ENCODE measurements around the gene WNT2B.

WNT2B gene

DNA sequence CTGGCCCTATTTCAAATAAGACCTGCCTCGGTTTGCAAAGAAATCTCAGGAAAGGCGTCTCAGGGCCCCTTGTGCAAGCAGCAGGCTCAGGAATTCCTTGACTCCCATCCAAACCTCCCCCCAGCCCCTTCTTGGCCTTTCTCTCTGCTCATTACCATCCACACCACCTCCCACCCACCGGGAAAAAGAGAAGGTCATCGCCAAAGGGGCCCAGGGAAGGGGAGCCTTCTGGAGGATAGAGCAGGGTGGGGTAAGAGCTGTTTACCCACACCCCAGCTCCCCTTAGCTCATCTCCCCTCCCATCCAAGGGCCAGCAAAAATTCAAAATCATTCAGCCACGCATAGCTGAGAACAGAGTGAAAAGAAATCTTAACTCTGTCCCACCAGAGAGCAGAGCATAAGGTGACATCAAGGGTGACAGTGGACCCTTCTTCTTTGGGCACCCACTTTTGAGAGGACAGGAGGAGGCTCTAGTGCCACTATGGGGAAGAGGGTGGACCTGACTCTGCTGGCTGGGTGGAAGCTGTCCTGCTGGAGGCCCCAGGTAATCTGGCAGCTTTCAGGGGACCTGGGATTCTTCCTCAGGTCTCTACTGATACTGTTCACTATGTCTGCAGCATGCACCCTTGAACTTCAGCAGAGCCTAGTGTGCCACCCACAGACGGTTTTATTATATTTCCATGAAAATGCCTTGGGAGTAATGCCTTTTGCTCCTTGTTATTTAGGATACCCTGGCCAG is 3.9 kb upstream of the WNT2B start:
- in situ Hi-C loops (cut with MboI; ENCODE audit: low sequenced_read_pairs): no loop called here

GRCh38 chr1:112505400-112505785 is 3.4 kb upstream of the WNT2B start:
- in situ Hi-C loops (cut with MboI; ENCODE audit: low sequenced_read_pairs): no loop called here

- in situ Hi-C loops (cut with MboI; ENCODE audit: low sequenced_read_pairs): no loop called here
These were observed 2.9 kb upstream of the WNT2B start for GRCh38 chr1:112505878-112506277.

DNA sequence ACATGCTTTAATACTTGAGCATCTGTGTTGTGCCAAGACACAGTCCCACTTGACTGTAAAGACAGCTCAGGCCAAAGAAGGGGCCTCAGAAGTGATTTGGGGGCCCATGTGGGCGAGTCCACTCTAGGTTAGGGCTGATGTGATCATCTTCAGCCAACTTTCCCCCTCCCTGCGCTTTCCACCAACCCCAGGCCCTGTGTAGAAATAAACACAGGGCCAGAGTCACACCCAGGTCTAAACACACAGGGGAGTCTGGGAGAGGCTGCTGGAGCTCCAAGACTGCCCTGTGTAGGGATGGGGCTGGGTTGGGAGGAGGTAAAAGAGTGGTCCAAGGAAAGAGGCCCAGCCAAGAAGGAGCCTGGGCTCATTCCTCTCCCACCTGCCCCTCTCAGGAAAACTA is 2.5 kb upstream of the WNT2B start:
- in situ Hi-C loops (cut with MboI; ENCODE audit: low sequenced_read_pairs): no loop called here

- in situ Hi-C loops (cut with MboI; ENCODE audit: low sequenced_read_pairs): no loop called here
These were observed 2.0 kb upstream of the WNT2B start for GRCh38 chr1:112506731-112507130.

- in situ Hi-C loops (cut with MboI; ENCODE audit: low sequenced_read_pairs): no loop called here
These were observed 1.4 kb upstream of the WNT2B start for GRCh38 chr1:112507336-112507735.

GRCh38 chr1:112507921-112508277 is 866 bp upstream of the WNT2B start:
- in situ Hi-C loops (cut with MboI; ENCODE audit: low sequenced_read_pairs): no loop called here

GRCh38 chr1:112509005-112509659 is 367 bp downstream of the WNT2B start:
- in situ Hi-C loops (cut with MboI; ENCODE audit: low sequenced_read_pairs): no loop called here

DNA sequence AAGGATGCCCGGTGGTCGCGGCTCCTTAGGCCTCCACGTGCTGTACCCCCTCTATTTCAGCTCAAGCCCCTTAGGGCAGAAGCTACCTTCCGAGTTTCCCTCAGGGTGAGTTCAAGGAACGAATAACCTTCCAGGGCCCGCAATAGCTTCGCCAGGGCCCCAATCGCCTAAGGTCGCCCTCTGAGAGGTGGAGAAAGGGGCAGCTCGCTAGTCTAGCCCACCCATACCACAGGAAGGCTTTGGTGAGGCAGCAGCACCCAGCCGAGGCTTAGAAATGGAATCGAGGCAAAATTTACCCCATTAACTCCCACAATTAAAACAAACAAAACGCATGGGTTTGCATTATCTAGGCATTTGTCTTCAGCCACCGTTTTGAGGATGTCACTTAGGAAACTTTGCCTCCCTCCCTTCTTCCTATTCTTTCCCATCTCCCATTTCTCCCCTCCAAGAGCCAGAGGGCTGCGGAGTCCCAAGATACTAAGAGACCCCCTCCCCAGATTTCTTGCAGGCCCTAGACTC is 954 bp downstream of the WNT2B start:
- in situ Hi-C loops (cut with MboI; ENCODE audit: low sequenced_read_pairs): no loop called here

DNA sequence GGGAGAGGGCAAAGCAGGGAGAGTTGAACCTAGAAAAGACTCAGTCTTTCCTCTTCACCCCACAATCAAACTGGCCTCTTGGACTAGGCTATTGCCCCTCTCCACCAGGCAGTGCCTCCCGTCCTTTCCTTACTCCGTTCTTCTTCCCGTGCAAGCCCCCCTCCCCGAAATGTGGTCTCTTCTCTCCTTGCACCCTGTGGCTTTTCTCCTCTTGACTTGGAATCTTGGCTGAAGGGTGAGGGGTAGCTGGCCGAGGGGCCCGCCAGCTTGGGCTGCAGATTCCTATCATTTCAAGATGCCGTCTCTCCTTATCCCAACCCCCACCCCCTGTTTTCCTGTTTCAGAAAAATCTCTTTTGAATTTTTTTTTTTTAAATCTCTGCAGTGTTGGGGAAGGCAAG is 1.6 kb downstream of the WNT2B start:
- in situ Hi-C loops (cut with MboI; ENCODE audit: low sequenced_read_pairs): no loop called here

DNA sequence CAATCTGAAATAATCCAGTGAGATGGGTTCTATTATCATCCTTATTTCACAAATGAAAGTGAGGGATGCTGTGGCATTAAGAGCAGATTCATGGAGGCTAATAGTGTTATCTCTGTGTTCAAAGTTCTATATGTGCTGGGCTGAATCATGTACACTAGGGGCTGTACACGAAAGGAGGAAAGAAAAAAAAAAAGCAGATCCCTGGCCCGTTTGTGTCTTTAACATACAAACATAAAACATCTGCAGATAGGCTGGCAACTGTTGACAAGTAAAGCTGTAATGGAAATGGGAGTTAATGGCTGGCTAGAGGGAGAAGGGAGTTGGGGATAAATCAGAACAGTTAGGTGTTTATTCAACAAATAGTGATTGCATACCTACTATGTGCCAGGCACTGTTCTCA is 3.1 kb downstream of the WNT2B start:
- in situ Hi-C loops (cut with MboI; ENCODE audit: low sequenced_read_pairs): no loop called here

DNA sequence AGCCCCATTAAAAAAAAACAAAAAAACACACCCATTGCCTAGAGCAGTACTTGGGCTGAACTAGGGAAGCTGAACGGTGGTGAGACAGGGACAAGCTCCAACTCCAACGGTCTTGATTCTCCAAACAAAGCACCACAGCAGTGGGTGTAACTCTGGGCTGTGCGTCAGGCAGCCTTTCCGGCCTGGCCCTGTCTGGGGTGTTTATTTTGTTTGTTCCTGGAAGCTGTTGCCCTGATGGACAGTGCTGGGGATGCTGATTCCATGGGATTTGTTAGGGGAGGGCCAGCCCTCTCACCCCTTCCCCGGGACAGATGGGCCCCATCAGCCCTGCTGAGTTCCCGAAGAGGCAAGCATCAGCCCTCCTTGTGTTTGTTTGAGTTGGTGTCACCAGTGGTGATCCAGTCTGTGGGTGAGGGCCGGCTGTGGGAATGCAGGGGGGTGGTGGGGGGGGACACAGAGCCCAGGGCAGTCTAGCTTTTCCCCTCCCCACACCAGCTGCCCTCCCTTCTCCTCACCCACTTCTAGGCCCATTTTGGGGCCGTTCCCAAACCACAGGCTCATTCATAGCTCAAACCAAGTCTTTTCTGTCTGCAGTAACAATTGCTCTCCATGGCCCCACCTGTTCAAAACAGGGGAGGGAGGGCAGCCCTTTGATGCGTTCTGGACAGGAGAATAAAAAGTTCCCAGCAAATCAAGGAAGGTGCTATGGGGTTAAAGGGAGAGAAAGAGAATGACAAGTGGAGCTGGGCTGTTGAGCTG is 4.5 kb downstream of the WNT2B start:
- in situ Hi-C loops (cut with MboI; ENCODE audit: low sequenced_read_pairs): no loop called here

DNA sequence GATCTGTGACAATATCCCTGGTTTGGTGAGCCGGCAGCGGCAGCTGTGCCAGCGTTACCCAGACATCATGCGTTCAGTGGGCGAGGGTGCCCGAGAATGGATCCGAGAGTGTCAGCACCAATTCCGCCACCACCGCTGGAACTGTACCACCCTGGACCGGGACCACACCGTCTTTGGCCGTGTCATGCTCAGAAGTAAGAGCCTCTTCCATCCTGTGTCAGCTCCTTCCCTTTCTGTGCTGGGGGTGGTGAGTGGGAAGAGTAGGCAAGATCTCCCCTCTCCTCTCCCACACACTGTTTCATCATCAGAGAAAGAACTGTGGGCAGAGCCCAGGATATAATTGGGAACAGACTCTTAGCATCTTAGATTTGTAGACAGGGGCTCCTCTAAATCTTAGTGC is 6.1 kb downstream of the WNT2B start:
- in situ Hi-C loops (cut with MboI; ENCODE audit: low sequenced_read_pairs): no loop called here

GRCh38 chr1:112515311-112516009 is 6.7 kb downstream of the WNT2B start:
- in situ Hi-C loops (cut with MboI; ENCODE audit: low sequenced_read_pairs): no loop called here

DNA sequence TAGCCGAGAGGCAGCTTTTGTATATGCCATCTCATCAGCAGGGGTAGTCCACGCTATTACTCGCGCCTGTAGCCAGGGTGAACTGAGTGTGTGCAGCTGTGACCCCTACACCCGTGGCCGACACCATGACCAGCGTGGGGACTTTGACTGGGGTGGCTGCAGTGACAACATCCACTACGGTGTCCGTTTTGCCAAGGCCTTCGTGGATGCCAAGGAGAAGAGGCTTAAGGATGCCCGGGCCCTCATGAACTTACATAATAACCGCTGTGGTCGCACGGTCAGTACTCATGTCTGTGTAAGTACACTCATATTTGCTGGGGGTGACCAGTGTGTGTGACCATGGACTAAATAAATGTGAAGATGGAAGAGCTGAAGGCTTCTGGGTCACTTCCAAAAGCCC is 7.4 kb downstream of the WNT2B start:
- in situ Hi-C loops (cut with MboI; ENCODE audit: low sequenced_read_pairs): no loop called here

DNA sequence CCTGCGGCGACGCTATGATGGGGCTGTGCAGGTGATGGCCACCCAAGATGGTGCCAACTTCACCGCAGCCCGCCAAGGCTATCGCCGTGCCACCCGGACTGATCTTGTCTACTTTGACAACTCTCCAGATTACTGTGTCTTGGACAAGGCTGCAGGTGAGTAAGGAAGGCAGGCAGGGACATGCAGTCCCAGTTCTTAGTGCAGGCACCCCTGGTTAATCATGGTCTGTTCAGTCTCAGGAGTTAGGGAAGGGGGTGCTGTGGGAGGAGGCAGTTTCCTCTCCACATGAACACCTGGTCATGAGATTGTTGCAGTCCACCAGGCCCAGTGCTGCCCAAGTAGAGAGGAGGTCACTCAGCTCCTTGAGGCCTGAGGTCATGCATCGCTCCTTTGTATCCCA is 8.5 kb downstream of the WNT2B start:
- in situ Hi-C loops (cut with MboI; ENCODE audit: low sequenced_read_pairs): no loop called here

- in situ Hi-C loops (cut with MboI; ENCODE audit: low sequenced_read_pairs): no loop called here
These were observed 8.9 kb downstream of the WNT2B start for GRCh38 chr1:112517646-112518045.

- in situ Hi-C loops (cut with MboI; ENCODE audit: low sequenced_read_pairs): no loop called here
These were observed 9.4 kb downstream of the WNT2B start for GRCh38 chr1:112518186-112518585.

GRCh38 chr1:112520166-112520565 is 11.4 kb downstream of the WNT2B start:
- in situ Hi-C loops (cut with MboI; ENCODE audit: low sequenced_read_pairs): no loop called here

- in situ Hi-C loops (cut with MboI; ENCODE audit: low sequenced_read_pairs): no loop called here
These were observed 13.9 kb downstream of the WNT2B start for GRCh38 chr1:112522621-112523020.

DNA sequence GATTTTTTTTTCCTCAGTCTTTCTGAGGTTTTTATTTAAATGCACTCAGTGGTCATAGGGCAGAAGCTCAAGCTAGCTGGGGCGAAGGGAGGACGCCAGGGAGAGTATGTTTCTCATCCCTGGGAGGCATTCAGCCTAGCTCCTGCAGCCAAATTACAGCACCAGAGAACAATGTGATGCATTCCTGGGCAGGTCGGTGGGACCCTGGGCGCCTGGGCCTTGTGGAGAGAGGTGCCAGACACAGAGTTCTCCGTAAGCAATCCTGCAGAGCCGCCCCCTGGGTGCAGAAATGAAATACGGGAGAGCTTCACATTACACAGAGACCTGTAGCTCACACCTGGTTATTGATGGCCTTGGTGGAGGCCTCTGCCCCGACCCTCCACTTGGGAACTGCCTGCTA is 15.5 kb downstream of the WNT2B start:
- in situ Hi-C loops (cut with MboI; ENCODE audit: low sequenced_read_pairs): no loop called here
